ENCODE results near the gene CHCHD1.

CHCHD1 gene

GRCh38 chr10:73801253-73801590 is 19.4 kb downstream of the CHCHD1 start:
- H3K27me3 ChIP-seq (ENCODE audit: insufficient read depth, low read length, poor library complexity) = no peaks in the 10 kb centered on the region
- no peaks in the 10 kb centered on the region for H3K4me1 ChIP-seq (ENCODE audit: insufficient read depth, low read length)
- no peaks in the 10 kb centered on the region for H3K79me2 ChIP-seq (ENCODE audit: insufficient read depth, low read length)
- peaks cover 10% of the 10 kb centered on the region for H4K20me1 ChIP-seq (ENCODE audit: insufficient read depth, low read length)
- no peak overlapping the region for H3K4me2 ChIP-seq (ENCODE audit: insufficient read depth, low read length)
- no peak for TF ChIP-seq CTCF (IDR thresholded peaks at IDR 0.05; ENCODE audit: borderline replicate concordance, extremely low read depth, low read length, poor library complexity, severe bottlenecking)
- TF ChIP-seq EZH2 (IDR thresholded peaks at IDR 0.05; ENCODE audit: borderline replicate concordance, low read depth, low read length, severe bottlenecking) = no peak
- H3K36me3 ChIP-seq (ENCODE audit: insufficient read depth, low read length) = peaks cover 92% of the 10 kb centered on the region
- no peak overlapping the region for H3K27ac ChIP-seq (ENCODE audit: low read length)
- DNase-seq (no peak), ATAC-seq (ENCODE audit: insufficient read depth, low read depth) (no peak)
- no peak overlapping the region for H3K4me3 ChIP-seq (ENCODE audit: low read depth in 1 of 2, low read length in 2 of 2)
- H3K9ac ChIP-seq (ENCODE audit: low read depth, low read length) = no peak overlapping the region
- H2AFZ ChIP-seq (ENCODE audit: low read depth, low read length) = no peak overlapping the region
- H3K9me3 ChIP-seq (ENCODE audit: insufficient read depth, low read length, severe bottlenecking) = no peaks in the 10 kb centered on the region

GRCh38 chr10:73802276-73802991 is 20.6 kb downstream of the CHCHD1 start:
- no peaks in the 10 kb centered on the region for H3K27me3 ChIP-seq (ENCODE audit: insufficient read depth, low read length, poor library complexity)
- peaks cover 8% of the 10 kb centered on the region; the same call in 1 of the 2 replicates for H3K4me1 ChIP-seq (ENCODE audit: insufficient read depth, low read length)
- DNase-seq (no peak), ATAC-seq (ENCODE audit: insufficient read depth, low read depth) (no peak)
- no peak overlapping the region for H3K4me3 ChIP-seq (ENCODE audit: low read depth in 1 of 2, low read length in 2 of 2)
- H3K4me2 ChIP-seq (ENCODE audit: insufficient read depth, low read length) = no peak overlapping the region
- H2AFZ ChIP-seq (ENCODE audit: low read depth, low read length) = no peak overlapping the region
- H4K20me1 ChIP-seq (ENCODE audit: insufficient read depth, low read length) = peaks cover 15% of the 10 kb centered on the region
- peaks cover 92% of the 10 kb centered on the region for H3K36me3 ChIP-seq (ENCODE audit: insufficient read depth, low read length)
- H3K9me3 ChIP-seq (ENCODE audit: insufficient read depth, low read length, severe bottlenecking) = no peaks in the 10 kb centered on the region
- H3K27ac ChIP-seq (ENCODE audit: low read length) = no peak overlapping the region
- TF ChIP-seq CTCF (IDR thresholded peaks at IDR 0.05; ENCODE audit: borderline replicate concordance, extremely low read depth, low read length, poor library complexity, severe bottlenecking) = peak; percentile 8
- TF ChIP-seq EZH2 (IDR thresholded peaks at IDR 0.05; ENCODE audit: borderline replicate concordance, low read depth, low read length, severe bottlenecking) = no peak
- H3K79me2 ChIP-seq (ENCODE audit: insufficient read depth, low read length) = peaks cover 5% of the 10 kb centered on the region; the same call in 1 of the 2 replicates
- no peak overlapping the region for H3K9ac ChIP-seq (ENCODE audit: low read depth, low read length)

- no peak overlapping the region for H3K9ac ChIP-seq (ENCODE audit: low read depth, low read length)
- no peak for TF ChIP-seq EZH2 (IDR thresholded peaks at IDR 0.05; ENCODE audit: borderline replicate concordance, low read depth, low read length, severe bottlenecking)
- TF ChIP-seq CTCF (IDR thresholded peaks at IDR 0.05; ENCODE audit: borderline replicate concordance, extremely low read depth, low read length, poor library complexity, severe bottlenecking) = no peak
- H2AFZ ChIP-seq (ENCODE audit: low read depth, low read length) = no peak overlapping the region
- peaks cover 93% of the 10 kb centered on the region for H3K36me3 ChIP-seq (ENCODE audit: insufficient read depth, low read length)
- H3K4me1 ChIP-seq (ENCODE audit: insufficient read depth, low read length) = peaks cover 21% of the 10 kb centered on the region; the same call in 1 of the 2 replicates
- H3K27ac ChIP-seq (ENCODE audit: low read length) = no peak overlapping the region
- no peak overlapping the region for H3K4me2 ChIP-seq (ENCODE audit: insufficient read depth, low read length)
- DNase-seq (no peak), ATAC-seq (ENCODE audit: insufficient read depth, low read depth) (no peak)
- H3K27me3 ChIP-seq (ENCODE audit: insufficient read depth, low read length, poor library complexity) = no peaks in the 10 kb centered on the region
- no peaks in the 10 kb centered on the region for H3K9me3 ChIP-seq (ENCODE audit: insufficient read depth, low read length, severe bottlenecking)
- peaks cover 26% of the 10 kb centered on the region for H4K20me1 ChIP-seq (ENCODE audit: insufficient read depth, low read length)
- H3K4me3 ChIP-seq (ENCODE audit: low read depth in 1 of 2, low read length in 2 of 2) = no peak overlapping the region
- H3K79me2 ChIP-seq (ENCODE audit: insufficient read depth, low read length) = peaks cover 12% of the 10 kb centered on the region; the same call in 1 of the 2 replicates
Observed at GRCh38 chr10:73803680-73804286, 21.9 kb downstream of the CHCHD1 start.
